ENCODE measurements around the gene PRCC.
A peak's percentile ranks its signal among the peaks of the same experiment; 100 is the strongest.
"Not testable (repeated sequence)": the region's sequence is repeated elsewhere in the genome, so short reads cannot be mapped to it uniquely, and the experiment has no call there.

PRCC gene

GRCh38 chr1:156757572-156758253, 9.6 kb upstream of the PRCC start:
- H3K36me3 ChIP-seq (replicated peaks); H3K4me3 ChIP-seq; DNase-seq (ENCODE audit: low spot score in 2 of 2); H3K27me3 ChIP-seq (ENCODE audit: low read depth); H3K4me1 ChIP-seq; H3K9me3 ChIP-seq; in situ Hi-C loops (cut with MboI; ENCODE audit: low sequenced_read_pairs): not testable (repeated sequence)

- in situ Hi-C loops (cut with MboI; ENCODE audit: low sequenced_read_pairs) = no loop called here
- no peaks in the 10 kb centered on the region for H3K9me3 ChIP-seq
- 0 out of 2 replicates have a peak, but pooled peaks cover 2% of the 10 kb centered on the region for H3K4me1 ChIP-seq
- H3K27me3 ChIP-seq (ENCODE audit: low read depth) = no peaks in the 10 kb centered on the region
- no peak overlapping the region for H3K4me3 ChIP-seq
- H3K36me3 ChIP-seq (replicated peaks) = no peaks in the 10 kb centered on the region
- no peak for DNase-seq (ENCODE audit: low spot score in 2 of 2)
Measured at GRCh38 chr1:156760092-156760795, 7.1 kb upstream of the PRCC start.

- Histone ChIP-seq H3K27me3 (ENCODE audit: low read depth) (no peaks in the 10 kb centered on the region), H3K36me3 (replicated peaks) (no peaks in the 10 kb centered on the region), H3K4me1 (peaks cover 2% of the 10 kb centered on the region; the same call in 1 of the 2 replicates), H3K9me3 (no peaks in the 10 kb centered on the region), H3K4me3 (no peak overlapping the region)
- DNase-seq (ENCODE audit: low spot score in 2 of 2) = no peak
- in situ Hi-C loops (cut with MboI; ENCODE audit: low sequenced_read_pairs) = no loop called here
Measured at GRCh38 chr1:156760796-156761104, 6.6 kb upstream of the PRCC start.

- DNase-seq (ENCODE audit: low spot score in 2 of 2); H3K4me1 ChIP-seq; H3K9me3 ChIP-seq; H3K27me3 ChIP-seq (ENCODE audit: low read depth); H3K4me3 ChIP-seq; H3K36me3 ChIP-seq (replicated peaks): not testable (repeated sequence)
- in situ Hi-C loops (cut with MboI; ENCODE audit: low sequenced_read_pairs) = loop anchor here (5.0 kb wide), 1 partner anchor 38 kb away; the partner anchor contains the start of genes ISG20L2 and METTL25B
Measured at GRCh38 chr1:156765136-156765535, 2.2 kb upstream of the PRCC start.

GRCh38 chr1:156765666-156766065, 1.7 kb upstream of the PRCC start:
- Histone ChIP-seq H3K9me3 (no peaks in the 10 kb centered on the region), H3K4me1 (peaks cover 4% of the 10 kb centered on the region; the same call in 1 of the 2 replicates), H3K36me3 (replicated peaks) (peaks cover 8% of the 10 kb centered on the region), H3K4me3 (no peak overlapping the region; the same call in 1 of the 2 replicates), H3K27me3 (ENCODE audit: low read depth) (no peaks in the 10 kb centered on the region)
- in situ Hi-C loops (cut with MboI; ENCODE audit: low sequenced_read_pairs) = loop anchor here (5.0 kb wide), 1 partner anchor 38 kb away; the partner anchor contains the start of genes ISG20L2 and METTL25B
- DNase-seq (ENCODE audit: low spot score in 2 of 2) = no peak

- H3K9me3 ChIP-seq = no peaks in the 10 kb centered on the region
- peaks cover 4% of the 10 kb centered on the region; the same call in 1 of the 2 replicates for H3K4me1 ChIP-seq
- peak overlapping the region; percentile 47 for H3K4me3 ChIP-seq
- H3K36me3 ChIP-seq (replicated peaks) = peaks cover 14% of the 10 kb centered on the region
- in situ Hi-C loops (cut with MboI; ENCODE audit: low sequenced_read_pairs) = loop anchor here (5.0 kb wide), 1 partner anchor 39 kb away; the partner anchor contains the start of genes ISG20L2 and METTL25B
- no peaks in the 10 kb centered on the region for H3K27me3 ChIP-seq (ENCODE audit: low read depth)
- peak in 1 of 2 experiments; percentile 28 for DNase-seq (ENCODE audit: low spot score in 2 of 2)
Measured at GRCh38 chr1:156766298-156767100, 836 bp upstream of the PRCC start.

GRCh38 chr1:156767879-156768604, 707 bp downstream of the PRCC start:
- peaks cover 21% of the 10 kb centered on the region for H3K36me3 ChIP-seq (replicated peaks)
- H3K9me3 ChIP-seq = no peaks in the 10 kb centered on the region
- peaks cover 6% of the 10 kb centered on the region; the same call in 1 of the 2 replicates for H3K4me1 ChIP-seq
- in situ Hi-C loops (cut with MboI; ENCODE audit: low sequenced_read_pairs) = loop anchor here (5.0 kb wide), 1 partner anchor 41 kb away; the partner anchor contains the start of genes ISG20L2 and METTL25B
- H3K4me3 ChIP-seq = peak overlapping the region; percentile 81
- no peaks in the 10 kb centered on the region for H3K27me3 ChIP-seq (ENCODE audit: low read depth)
- DNase-seq (ENCODE audit: low spot score in 2 of 2) = peak in 1 of 2 experiments; percentile 48

GRCh38 chr1:156768610-156769295, 1.4 kb downstream of the PRCC start:
- Histone ChIP-seq H3K36me3 (replicated peaks) (peaks cover 21% of the 10 kb centered on the region), H3K4me3 (peak overlapping the region; percentile 81), H3K27me3 (ENCODE audit: low read depth) (no peaks in the 10 kb centered on the region), H3K9me3 (no peaks in the 10 kb centered on the region), H3K4me1 (peaks cover 6% of the 10 kb centered on the region; the same call in 1 of the 2 replicates)
- peak in 1 of 2 experiments; percentile 73 for DNase-seq (ENCODE audit: low spot score in 2 of 2)
- in situ Hi-C loops (cut with MboI; ENCODE audit: low sequenced_read_pairs) = loop anchor here (5.0 kb wide), 1 partner anchor 41 kb away; the partner anchor contains the start of genes ISG20L2 and METTL25B

GRCh38 chr1:156772222-156772621, 4.9 kb downstream of the PRCC start:
- H3K27me3 ChIP-seq (ENCODE audit: low read depth) = no peaks in the 10 kb centered on the region
- no peak for DNase-seq (ENCODE audit: low spot score in 2 of 2)
- H3K4me1 ChIP-seq = peaks cover 2% of the 10 kb centered on the region; the same call in 1 of the 2 replicates
- in situ Hi-C loops (cut with MboI; ENCODE audit: low sequenced_read_pairs) = no loop called here
- H3K4me3 ChIP-seq = no peak overlapping the region
- peaks cover 21% of the 10 kb centered on the region for H3K36me3 ChIP-seq (replicated peaks)
- no peaks in the 10 kb centered on the region for H3K9me3 ChIP-seq

GRCh38 chr1:156772728-156773497, 5.6 kb downstream of the PRCC start:
- Histone ChIP-seq H3K36me3 (replicated peaks) (peaks cover 21% of the 10 kb centered on the region), H3K4me1 (peaks cover 2% of the 10 kb centered on the region; the same call in 1 of the 2 replicates), H3K27me3 (ENCODE audit: low read depth) (no peaks in the 10 kb centered on the region), H3K9me3 (no peaks in the 10 kb centered on the region), H3K4me3 (no peak overlapping the region)
- in situ Hi-C loops (cut with MboI; ENCODE audit: low sequenced_read_pairs) = no loop called here
- DNase-seq (ENCODE audit: low spot score in 2 of 2) = no peak

- Histone ChIP-seq H3K27me3 (ENCODE audit: low read depth) (no peaks in the 10 kb centered on the region), H3K36me3 (replicated peaks) (peaks cover 21% of the 10 kb centered on the region), H3K4me3 (no peak overlapping the region), H3K4me1 (peaks cover 2% of the 10 kb centered on the region; the same call in 1 of the 2 replicates), H3K9me3 (no peaks in the 10 kb centered on the region)
- in situ Hi-C loops (cut with MboI; ENCODE audit: low sequenced_read_pairs) = no loop called here
- no peak for DNase-seq (ENCODE audit: low spot score in 2 of 2)
Measured at GRCh38 chr1:156773607-156774006, 6.3 kb downstream of the PRCC start.

- in situ Hi-C loops (cut with MboI; ENCODE audit: low sequenced_read_pairs) = no loop called here
- no peak for DNase-seq (ENCODE audit: low spot score in 2 of 2)
- peaks cover 12% of the 10 kb centered on the region for H3K36me3 ChIP-seq (replicated peaks)
- H3K27me3 ChIP-seq (ENCODE audit: low read depth) = no peaks in the 10 kb centered on the region
- no peak overlapping the region for H3K4me3 ChIP-seq
- no peaks in the 10 kb centered on the region for H3K9me3 ChIP-seq
- H3K4me1 ChIP-seq = peaks cover 2% of the 10 kb centered on the region; the same call in 1 of the 2 replicates
Measured at GRCh38 chr1:156775799-156776198, 8.5 kb downstream of the PRCC start.
